ENCODE data around the gene ACTMAP. TPM values are rescaled to one million over a fixed set of nuclear protein-coding genes. Genes with fewer than 3 reads are reported as not detected.

ACTMAP gene
- total RNA-seq, 1 donor from 2014 or later = 9.6 TPM

GRCh38 chr19:40778706-40779284, 28.5 kb upstream of the ACTMAP start:
- no peaks in the 10 kb centered on the region for H3K79me2 ChIP-seq (ENCODE audit: insufficient read depth, low read length)
- H3K4me3 ChIP-seq (ENCODE audit: insufficient read depth, low read depth, low read length) = peak overlapping the region; percentile 81
- DNase-seq (ENCODE audit: low read depth) (peak; percentile 22), FAIRE-seq (no peak)
- peak overlapping the region; percentile 86 for H3K27ac ChIP-seq (ENCODE audit: low read depth, low read length)
- peaks cover 22% of the 10 kb centered on the region for H3K4me1 ChIP-seq (ENCODE audit: insufficient read depth, low read length)
- H3K36me3 Mint-ChIP-seq (ENCODE audit: low read depth, unreplicated experiment) = peaks cover 5% of the 10 kb centered on the region
- peaks cover 10% of the 10 kb centered on the region for H3K4me1 Mint-ChIP-seq (ENCODE audit: low read depth, unreplicated experiment)
- H3K27ac Mint-ChIP-seq (ENCODE audit: unreplicated experiment) = peak overlapping the region; percentile 98
- peaks cover 2% of the 10 kb centered on the region for H4K20me1 ChIP-seq (ENCODE audit: insufficient read depth, low read length)
- no peaks in the 10 kb centered on the region for H3K9me3 ChIP-seq (ENCODE audit: insufficient read depth, low read depth, low read length)
- H3K4me2 ChIP-seq (ENCODE audit: low read length) = peak overlapping the region; percentile 99
- no peak for TF ChIP-seq EZH2 (IDR thresholded peaks at IDR 0.05; ENCODE audit: insufficient read depth, low read length)
- no peak for TF ChIP-seq CTCF (IDR thresholded peaks at IDR 0.05; ENCODE audit: insufficient read depth, low read depth, low read length)
- peak overlapping the region; percentile 89 for H3K4me3 Mint-ChIP-seq (ENCODE audit: unreplicated experiment)
- no peaks in the 10 kb centered on the region for H3K9me3 Mint-ChIP-seq (ENCODE audit: unreplicated experiment)
- peak overlapping the region; percentile 93 for H2AFZ ChIP-seq (ENCODE audit: low read depth, low read length)
- H3K9ac ChIP-seq (ENCODE audit: low read length) = peak overlapping the region; percentile 91
- H3K27me3 ChIP-seq (ENCODE audit: insufficient read depth, low read length) = no peaks in the 10 kb centered on the region
- no peaks in the 10 kb centered on the region for H3K27me3 Mint-ChIP-seq (ENCODE audit: low read depth, unreplicated experiment)
- H3K36me3 ChIP-seq (ENCODE audit: insufficient read depth, low read length) = no peaks in the 10 kb centered on the region

GRCh38 chr19:40777937-40778705, 27.8 kb upstream of the ACTMAP start, which contains the start of gene RAB4B:
Gene RAB4B (plus strand): TSS chr19:40778247. CDS start chr19:40778376, 129 bp downstream.
- peak within 1 kb of the TSS; percentile 99 for H3K4me2 ChIP-seq (ENCODE audit: low read length)
- H3K27me3 ChIP-seq (ENCODE audit: insufficient read depth, low read length) = no peaks in the 10 kb centered on the region
- H3K27ac ChIP-seq (ENCODE audit: low read depth, low read length) = peak within 1 kb of the TSS; percentile 96
- Mint-ChIP-seq H3K27ac (ENCODE audit: unreplicated experiment) (peak within 1 kb of the TSS; percentile 98), H3K36me3 (ENCODE audit: low read depth, unreplicated experiment) (peaks cover 5% of the 10 kb centered on the region), H3K9me3 (ENCODE audit: unreplicated experiment) (no peaks in the 10 kb centered on the region), H3K4me1 (ENCODE audit: low read depth, unreplicated experiment) (peaks cover 10% of the 10 kb centered on the region), H3K27me3 (ENCODE audit: low read depth, unreplicated experiment) (no peaks in the 10 kb centered on the region), H3K4me3 (ENCODE audit: unreplicated experiment) (peak within 1 kb of the TSS; percentile 89)
- H3K4me1 ChIP-seq (ENCODE audit: insufficient read depth, low read length) = peaks cover 22% of the 10 kb centered on the region
- FAIRE-seq (no peak), DNase-seq (ENCODE audit: low read depth) (peak; percentile 99)
- peaks cover 2% of the 10 kb centered on the region for H4K20me1 ChIP-seq (ENCODE audit: insufficient read depth, low read length)
- TF ChIP-seq EZH2 (IDR thresholded peaks at IDR 0.05; ENCODE audit: insufficient read depth, low read length) (no peak), CTCF (IDR thresholded peaks at IDR 0.05; ENCODE audit: insufficient read depth, low read depth, low read length) (no peak)
- peak within 1 kb of the TSS; percentile 91 for H3K9ac ChIP-seq (ENCODE audit: low read length)
- H2AFZ ChIP-seq (ENCODE audit: low read depth, low read length) = peak within 1 kb of the TSS; percentile 93
- no peaks in the 10 kb centered on the region for H3K36me3 ChIP-seq (ENCODE audit: insufficient read depth, low read length)
- peak within 1 kb of the TSS; percentile 81 for H3K4me3 ChIP-seq (ENCODE audit: insufficient read depth, low read depth, low read length)
- H3K79me2 ChIP-seq (ENCODE audit: insufficient read depth, low read length) = no peaks in the 10 kb centered on the region
- no peaks in the 10 kb centered on the region for H3K9me3 ChIP-seq (ENCODE audit: insufficient read depth, low read depth, low read length)

- no peaks in the 10 kb centered on the region for H3K9me3 ChIP-seq (ENCODE audit: insufficient read depth, low read depth, low read length)
- H3K9ac ChIP-seq (ENCODE audit: low read length) = peak overlapping the region; percentile 91
- Mint-ChIP-seq H3K4me1 (ENCODE audit: low read depth, unreplicated experiment) (peaks cover 10% of the 10 kb centered on the region), H3K27me3 (ENCODE audit: low read depth, unreplicated experiment) (no peaks in the 10 kb centered on the region), H3K4me3 (ENCODE audit: unreplicated experiment) (peak overlapping the region; percentile 89), H3K9me3 (ENCODE audit: unreplicated experiment) (no peaks in the 10 kb centered on the region), H3K27ac (ENCODE audit: unreplicated experiment) (peak overlapping the region; percentile 98), H3K36me3 (ENCODE audit: low read depth, unreplicated experiment) (peaks cover 5% of the 10 kb centered on the region)
- H3K27me3 ChIP-seq (ENCODE audit: insufficient read depth, low read length) = no peaks in the 10 kb centered on the region
- H3K4me1 ChIP-seq (ENCODE audit: insufficient read depth, low read length) = peaks cover 22% of the 10 kb centered on the region
- H2AFZ ChIP-seq (ENCODE audit: low read depth, low read length) = peak overlapping the region; percentile 93
- H3K36me3 ChIP-seq (ENCODE audit: insufficient read depth, low read length) = no peaks in the 10 kb centered on the region
- H3K27ac ChIP-seq (ENCODE audit: low read depth, low read length) = peak overlapping the region; percentile 96
- DNase-seq (ENCODE audit: low read depth) = no peak
- FAIRE-seq = no peak
- H3K79me2 ChIP-seq (ENCODE audit: insufficient read depth, low read length) = no peaks in the 10 kb centered on the region
- peak overlapping the region; percentile 81 for H3K4me3 ChIP-seq (ENCODE audit: insufficient read depth, low read depth, low read length)
- no peak for TF ChIP-seq EZH2 (IDR thresholded peaks at IDR 0.05; ENCODE audit: insufficient read depth, low read length)
- no peak for TF ChIP-seq CTCF (IDR thresholded peaks at IDR 0.05; ENCODE audit: insufficient read depth, low read depth, low read length)
- peak overlapping the region; percentile 99 for H3K4me2 ChIP-seq (ENCODE audit: low read length)
- peaks cover 2% of the 10 kb centered on the region for H4K20me1 ChIP-seq (ENCODE audit: insufficient read depth, low read length)
Measured at GRCh38 chr19:40777645-40777936, 27.3 kb upstream of the ACTMAP start.

Data from astrocyte (in vitro differentiated cells and primary cell).